GM21723 (cell line): Measurements from ENCODE around the gene KIF2A.

Experiments
- ATAC-seq: cut with Tn5 transposase; IDR thresholded peaks from one replicate; pipeline ENCODE4 v1.9.1; 2021; ENCODE audit warnings: mild to moderate bottlenecking, moderate library complexity; ENCODE audit not compliant: unreplicated experiment

KIF2A gene

DNA sequence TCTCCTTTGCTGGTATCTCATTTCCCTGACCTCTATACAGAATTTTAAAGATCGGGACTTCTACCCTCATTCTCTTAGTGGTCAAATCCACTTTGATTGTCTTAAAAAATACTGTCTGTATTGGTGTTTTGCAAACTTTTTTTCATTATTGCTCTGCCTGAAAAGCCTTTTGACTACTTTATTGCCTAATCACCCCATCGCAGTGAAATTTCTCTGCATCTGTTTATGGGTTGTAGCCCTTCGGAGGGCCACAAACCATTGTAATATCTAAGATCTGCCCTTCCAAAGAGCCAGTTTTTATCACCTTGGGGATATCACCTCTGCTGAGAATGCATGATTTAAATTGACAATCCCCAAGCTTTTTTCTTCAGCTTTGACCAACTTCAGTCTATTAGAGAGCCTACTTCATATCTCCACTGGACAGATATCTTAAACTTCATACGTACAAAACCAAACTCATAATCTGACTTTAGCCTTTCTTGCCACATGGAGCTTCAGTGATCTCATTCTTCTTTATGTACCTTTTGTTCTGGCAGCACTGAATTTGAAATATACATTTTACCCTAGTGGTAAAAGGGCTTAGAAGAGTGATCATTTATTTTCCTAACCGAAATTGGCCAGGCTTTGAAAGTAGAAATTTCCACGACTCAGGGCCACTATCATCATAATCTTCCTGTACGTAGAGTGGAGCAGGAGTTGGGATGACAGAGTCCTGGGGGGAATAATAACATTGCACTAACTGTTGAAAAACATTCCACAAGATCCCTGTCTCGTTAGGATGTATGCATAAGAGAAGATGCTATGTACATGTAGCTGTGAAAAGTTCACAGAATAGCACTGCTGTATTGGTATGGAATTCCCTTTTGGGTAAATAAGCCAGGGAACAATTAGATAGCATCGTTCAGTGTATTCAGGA lies 21.4 kb downstream of the KIF2A start:
- no peak for ATAC-seq

- ATAC-seq, result no peak
These were observed 22.9 kb downstream of the KIF2A start for GRCh38 chr5:62328772-62329491.

- no peak for ATAC-seq
These were observed 24.3 kb downstream of the KIF2A start for GRCh38 chr5:62330302-62330701.

DNA sequence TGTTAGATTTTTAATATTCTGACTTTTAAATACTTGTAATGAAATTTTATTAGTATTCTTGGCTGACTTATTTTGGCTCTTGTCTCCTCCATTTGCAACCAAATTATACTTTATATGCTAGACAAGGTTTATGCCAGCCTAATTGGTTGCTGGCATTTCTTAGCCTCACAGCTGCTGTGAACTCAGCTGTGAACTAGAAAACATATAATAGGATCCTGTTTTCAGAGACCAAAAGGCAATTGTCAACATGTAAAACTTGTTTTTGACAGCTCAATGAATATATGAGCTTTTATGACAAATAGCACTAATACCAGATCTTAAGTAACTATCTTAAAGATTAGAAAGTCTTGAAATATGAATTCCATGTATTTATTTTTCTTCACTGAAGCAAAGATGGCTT lies 25.9 kb downstream of the KIF2A start:
- no peak for ATAC-seq

DNA sequence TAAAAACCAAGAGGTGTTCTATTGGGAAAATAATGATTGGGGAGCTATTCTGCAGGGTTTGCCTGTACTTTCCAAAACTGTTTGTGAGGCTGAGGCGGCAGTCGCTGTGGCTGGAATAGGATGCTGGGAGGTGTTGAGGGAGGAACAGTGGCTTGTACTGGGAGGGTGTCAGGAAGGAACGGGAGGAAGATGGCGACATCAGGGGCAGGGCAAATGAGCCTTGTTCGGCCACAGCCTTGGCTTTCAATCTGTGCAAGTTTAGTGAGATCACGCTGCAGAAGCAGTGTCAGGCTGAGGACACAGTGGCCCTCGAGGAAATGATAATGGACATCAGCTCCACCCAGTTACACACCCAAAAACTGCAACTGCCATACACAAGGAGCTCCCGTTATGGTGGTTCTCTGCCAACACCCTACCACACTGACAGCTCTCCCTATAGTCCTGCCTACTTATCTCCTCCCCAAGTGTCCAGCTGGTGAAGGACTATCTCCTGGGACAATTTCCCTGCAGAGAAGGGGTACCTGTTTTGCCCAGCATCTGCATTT lies 27.3 kb downstream of the KIF2A start:
- no peak for ATAC-seq

GRCh38 chr5:62334082-62334481 lies 28.1 kb downstream of the KIF2A start:
- ATAC-seq, result no peak

DNA sequence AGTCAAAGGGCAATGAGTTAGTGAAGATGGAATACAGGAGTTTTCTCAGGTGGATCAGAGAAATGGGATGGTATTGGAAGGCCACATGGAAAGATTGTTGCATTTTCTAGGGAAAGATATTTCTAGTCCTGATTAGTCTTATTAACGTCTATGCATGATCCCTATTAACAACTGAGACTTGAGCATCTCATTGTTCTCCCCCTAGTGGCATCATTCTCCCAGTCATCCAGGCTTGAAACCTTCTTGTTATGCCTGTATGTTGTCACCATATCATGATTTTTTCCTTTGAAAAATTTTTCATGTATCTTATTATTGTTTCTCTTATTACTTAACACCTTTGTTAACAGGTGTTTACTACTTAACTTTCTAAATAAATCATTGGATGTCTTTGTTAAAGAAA lies 34.4 kb downstream of the KIF2A start:
- ATAC-seq, result no peak

DNA sequence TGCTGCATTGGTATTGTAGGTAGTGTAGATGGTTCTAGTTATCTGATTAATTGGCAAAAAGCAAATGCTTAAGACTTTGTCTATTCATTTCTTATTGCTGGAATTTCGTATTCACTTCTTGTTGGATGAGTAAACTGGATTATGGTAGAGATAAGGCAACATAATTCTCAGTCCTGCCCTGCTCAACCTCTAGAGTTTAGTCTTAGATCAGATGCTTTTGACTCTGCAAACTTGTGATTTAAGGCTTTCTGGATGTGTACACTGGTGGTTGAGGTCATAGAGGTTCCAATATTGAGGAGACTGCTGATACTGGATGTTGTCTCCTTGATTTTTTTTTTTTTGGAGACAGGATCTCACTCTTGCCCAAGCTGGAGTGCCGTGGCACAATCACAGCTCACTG lies 35.0 kb downstream of the KIF2A start:
- no peak for ATAC-seq

GRCh38 chr5:62341783-62342475 lies 35.9 kb downstream of the KIF2A start:
- ATAC-seq, result peak; percentile 78

GRCh38 chr5:62342476-62342837 lies 36.5 kb downstream of the KIF2A start:
- peak; percentile 50 for ATAC-seq

GRCh38 chr5:62343428-62343827 lies 37.4 kb downstream of the KIF2A start:
- ATAC-seq, result no peak

DNA sequence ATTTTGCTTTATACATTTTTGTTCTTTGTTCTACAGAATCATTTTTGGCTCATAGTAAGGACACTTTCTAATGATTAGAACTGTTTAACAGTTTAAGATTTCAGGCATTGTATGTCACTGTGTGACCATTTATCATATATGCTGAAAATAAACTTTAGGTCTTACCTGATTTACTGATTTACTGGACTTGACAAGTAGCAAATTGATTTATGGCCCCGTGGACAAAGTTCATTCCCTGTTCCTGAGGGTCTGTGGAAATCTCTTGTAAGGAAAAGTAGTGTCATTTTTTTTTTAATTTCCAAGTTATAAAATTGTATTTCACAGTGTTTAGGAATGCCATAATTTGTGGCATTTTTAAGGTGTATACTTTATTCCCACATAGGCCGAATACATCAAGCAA lies 40.7 kb downstream of the KIF2A start:
- ATAC-seq, result no peak

DNA sequence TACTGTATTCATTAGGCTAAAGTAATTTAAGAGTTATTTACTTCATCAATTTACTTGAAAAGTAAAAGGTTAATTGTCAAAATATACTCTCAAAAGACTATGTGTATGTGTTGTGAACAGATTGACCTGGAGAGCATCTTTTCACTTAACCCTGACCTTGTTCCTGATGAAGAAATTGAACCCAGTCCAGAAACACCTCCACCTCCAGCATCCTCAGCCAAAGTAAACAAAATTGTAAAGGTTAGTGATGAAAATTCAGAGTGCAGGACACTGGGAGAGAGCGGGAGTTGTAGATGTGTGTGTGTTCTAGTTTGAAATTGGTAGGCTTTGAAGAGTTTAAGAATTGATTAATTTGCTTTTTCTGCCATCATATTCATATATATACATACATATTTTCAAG lies 41.9 kb downstream of the KIF2A start:
- no peak for ATAC-seq

DNA sequence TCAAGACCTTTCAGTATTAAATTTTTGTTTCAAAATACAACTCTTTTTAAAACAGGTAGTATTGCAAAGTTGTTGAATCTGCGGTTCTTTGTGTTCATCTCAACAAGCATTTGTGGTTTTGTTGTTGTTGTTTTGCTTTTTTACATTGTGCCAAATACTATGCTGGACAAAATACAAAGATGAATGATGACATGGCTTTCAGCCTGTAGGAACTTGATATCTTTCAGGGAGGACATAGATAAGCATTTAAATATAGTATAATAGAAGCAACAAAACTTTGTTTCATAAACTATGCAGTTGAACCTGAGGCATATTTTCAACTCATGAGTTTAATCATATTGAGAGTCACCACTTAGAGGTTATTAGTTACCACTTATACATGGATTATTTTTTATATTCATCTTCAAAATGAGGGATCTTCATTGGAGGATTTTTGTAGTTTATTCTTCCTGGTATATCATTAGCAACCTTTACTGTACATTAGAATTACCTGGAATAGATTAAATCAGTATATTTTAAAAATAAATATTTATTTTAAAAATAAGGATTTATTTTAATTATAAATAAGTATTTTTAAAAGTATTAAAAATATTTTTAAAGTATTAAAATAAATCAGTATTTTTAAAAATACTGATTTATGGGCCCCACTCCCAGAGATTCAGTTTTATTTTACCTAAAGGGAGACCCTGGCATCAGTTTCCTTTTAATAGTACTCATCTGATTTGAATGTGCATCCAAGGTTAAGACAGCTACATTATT lies 42.9 kb downstream of the KIF2A start:
- no peak for ATAC-seq

GRCh38 chr5:62354028-62354874 lies 48.2 kb downstream of the KIF2A start:
- peak; percentile 91 for ATAC-seq

DNA sequence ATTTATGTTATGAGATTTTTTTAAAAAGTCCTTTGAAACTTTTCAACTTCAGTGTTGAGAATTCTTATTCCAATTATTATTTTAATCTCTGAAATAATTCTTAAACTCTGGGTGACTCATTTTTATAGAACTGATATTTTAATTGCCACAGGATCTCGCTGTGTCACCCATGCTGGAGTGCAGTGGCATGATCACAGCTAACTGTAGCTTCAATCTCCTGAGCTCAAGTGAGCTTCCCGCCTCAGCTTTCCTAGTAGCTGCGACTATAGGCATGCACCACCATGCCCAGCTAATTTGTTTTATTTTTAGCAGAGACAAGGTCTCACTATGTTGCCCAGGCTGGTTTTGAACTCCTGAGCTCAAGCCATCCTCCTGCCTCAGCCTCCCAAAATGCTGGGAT lies 56.7 kb downstream of the KIF2A start:
- no peak for ATAC-seq

DNA sequence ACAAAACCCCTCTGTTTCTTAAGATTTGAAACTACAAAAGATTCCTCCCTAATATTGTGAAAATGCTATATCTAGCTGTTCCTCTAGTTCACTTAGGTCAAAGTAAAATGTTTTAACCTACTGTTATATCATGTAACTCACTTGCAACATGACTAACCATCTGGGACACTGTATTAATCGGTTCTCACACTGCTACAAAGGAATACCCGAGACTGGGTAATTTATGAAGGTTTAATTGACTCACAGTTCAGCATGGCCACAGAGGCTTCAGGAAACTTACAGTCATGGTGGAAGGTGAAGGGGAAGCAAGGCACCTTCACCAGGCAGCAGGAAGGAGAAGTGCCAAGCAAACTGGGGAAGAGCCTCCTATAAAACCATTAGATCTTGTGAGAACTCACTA lies 63.0 kb downstream of the KIF2A start:
- ATAC-seq, result no peak

DNA sequence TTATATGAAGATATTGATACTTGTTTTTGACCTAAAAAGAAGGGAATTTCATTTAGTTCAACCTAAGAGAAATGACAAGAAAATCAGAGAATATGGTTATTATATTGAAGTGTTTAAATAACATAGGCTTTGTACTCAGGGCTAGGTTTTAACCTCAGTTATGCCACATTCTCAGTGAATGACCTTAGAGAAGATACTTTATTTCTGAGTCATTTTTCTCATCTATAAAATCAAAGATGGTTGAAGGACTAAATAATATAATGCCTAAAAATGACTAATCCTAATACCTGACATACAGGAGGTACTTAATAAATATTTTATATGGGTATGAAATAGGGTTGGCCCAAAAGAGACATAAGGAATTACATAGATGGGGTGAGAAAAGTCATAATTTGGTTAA lies 65.4 kb downstream of the KIF2A start:
- no peak for ATAC-seq

- ATAC-seq, result no peak
These were observed 66.6 kb downstream of the KIF2A start for GRCh38 chr5:62372600-62372999.

- ATAC-seq, result no peak
These were observed 67.4 kb downstream of the KIF2A start for GRCh38 chr5:62373382-62373781.
